ENCODE measurements around the gene FBXL4. TPM values are rescaled to one million over a fixed set of nuclear protein-coding genes. Genes with fewer than 3 reads are reported as not detected.

Gene FBXL4
- polyA plus RNA-seq, 1 of the 3 experiments (the other 2 are of a cell fraction) = 8.1 TPM

DNA sequence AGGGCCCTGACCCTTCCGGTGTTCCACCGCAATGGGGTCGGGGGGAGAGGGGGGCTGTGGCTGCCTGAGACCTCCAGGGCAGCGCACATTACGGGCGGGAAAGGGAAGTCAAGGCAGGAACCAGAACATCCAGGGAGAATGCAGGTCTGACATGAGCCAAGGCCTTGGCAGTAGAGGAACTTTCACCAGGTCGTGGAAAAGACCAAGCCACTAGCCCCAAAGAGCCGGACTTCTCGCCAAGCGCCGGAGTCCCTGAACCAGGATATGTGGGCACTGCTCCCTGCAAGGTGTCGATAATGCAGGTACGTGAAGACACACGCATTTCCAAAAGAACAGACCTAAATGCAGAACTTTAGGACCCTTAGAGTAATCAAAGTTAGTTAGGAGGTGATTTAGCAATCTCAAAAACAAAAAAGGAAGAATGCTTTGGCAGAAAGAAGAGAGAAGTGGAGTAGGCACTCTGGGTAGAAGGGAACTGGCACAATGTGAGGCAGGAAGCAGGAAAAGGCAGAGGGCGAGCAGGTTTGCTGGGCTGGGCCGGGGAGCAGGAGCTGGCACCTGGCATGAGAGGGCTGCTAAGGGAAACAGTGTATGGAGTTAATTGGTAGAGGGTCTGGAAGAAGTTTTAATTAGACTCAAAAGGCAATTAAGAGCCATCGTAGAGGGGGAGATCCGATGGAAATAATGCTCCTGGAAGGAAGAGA is 99.1 kb downstream of the FBXL4 start:
- Histone ChIP-seq H4K20me1 (ENCODE audit: insufficient read depth) (no peaks in the 10 kb centered on the region), H3K27ac (ENCODE audit: low read depth in 2 of 2, low read length in 1 of 2) (no peak overlapping the region), H3K79me2 (ENCODE audit: insufficient read depth) (no peaks in the 10 kb centered on the region), H3K27me3 (ENCODE audit: insufficient read depth) (no peaks in the 10 kb centered on the region), H2AFZ (ENCODE audit: low read depth) (no peak overlapping the region), H3F3A (replicated peaks; ENCODE audit: insufficient read depth) (no peaks in the 10 kb centered on the region), H3K36me3 (replicated peaks in 1 of 2; ENCODE audit: control insufficient read depth in 1 of 2, insufficient read depth in 2 of 2, low read length in 1 of 2) (no peaks in the 10 kb centered on the region), H3K9me3 (no peaks in the 10 kb centered on the region), H3K4me2 (no peak overlapping the region), H3K4me1 (ENCODE audit: control insufficient read depth in 1 of 2, insufficient read depth in 2 of 2, low read depth in 1 of 2, low read length in 1 of 2) (peaks cover 0 to 5% of the 10 kb centered on the region in 2 experiments; a peak in 1 of 4 replicates), H3K9ac (no peak overlapping the region), H3K4me3 (ENCODE audit: low read depth in 2 of 2, low read length in 1 of 2) (no peak overlapping the region), H3K9me2 (no peaks in the 10 kb centered on the region)
- TF ChIP-seq POLR2AphosphoS5 (IDR thresholded peaks at IDR 0.05; ENCODE audit: low read depth, low read length) = no peak
- ChIA-PET POLR2A (no interaction called here), CTCF (interaction anchor here (1.3 kb wide), 1 partner anchor 270 kb away, joined by 3 read pairs; no protein-coding TSS in a partner anchor)
- 92% methylated on average over 18 of the region's 18 CpGs for WGBS (ENCODE audit: low lambda C conversion rate)
- DNase-seq = no peak

DNA sequence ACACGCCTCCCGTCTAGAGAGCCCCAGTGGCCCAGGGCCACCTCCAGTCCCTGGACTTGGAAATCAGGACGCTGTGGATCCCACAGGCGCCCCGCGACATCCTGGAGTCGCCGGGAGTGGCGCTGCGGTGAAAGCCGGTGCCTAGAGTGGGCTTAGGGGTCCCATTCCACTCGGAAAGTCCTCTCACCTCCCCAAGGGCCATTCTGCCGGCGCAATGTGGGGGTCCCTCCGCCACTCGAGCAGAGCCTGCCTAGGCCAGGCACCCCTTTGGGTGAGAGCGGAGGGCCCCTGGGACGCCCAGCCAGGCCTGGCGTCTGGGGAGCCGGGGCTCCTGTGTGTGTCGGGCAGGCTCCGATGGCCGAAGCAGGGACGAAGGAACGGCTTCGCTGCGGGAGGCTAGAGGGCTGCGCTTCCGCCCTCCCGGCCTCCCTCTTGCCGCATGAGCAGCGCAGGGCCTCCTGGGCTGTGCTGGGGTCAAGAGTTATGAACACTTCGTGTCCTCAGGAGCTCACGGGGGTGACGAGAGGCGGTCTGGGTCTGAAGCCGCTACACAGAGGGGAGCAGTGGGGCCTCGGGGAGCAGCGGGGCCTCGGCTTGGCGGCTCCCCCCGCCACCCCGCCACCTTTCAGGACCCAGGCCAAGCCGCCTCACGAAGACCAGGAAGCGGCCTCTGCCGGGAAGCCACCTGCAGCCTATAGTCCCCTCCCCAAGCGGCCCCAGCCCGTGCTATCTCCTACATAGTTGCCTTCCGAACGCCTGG is 99.8 kb downstream of the FBXL4 start:
- Histone ChIP-seq H3K4me3 (ENCODE audit: low read depth in 2 of 2, low read length in 1 of 2) (no peak overlapping the region), H2AFZ (ENCODE audit: low read depth) (no peak overlapping the region), H3K9ac (no peak overlapping the region), H3K4me1 (ENCODE audit: control insufficient read depth in 1 of 2, insufficient read depth in 2 of 2, low read depth in 1 of 2, low read length in 1 of 2) (peaks cover 0 to 5% of the 10 kb centered on the region in 2 experiments; a peak in 1 of 4 replicates), H3K27ac (ENCODE audit: low read depth in 2 of 2, low read length in 1 of 2) (no peak overlapping the region), H3K36me3 (replicated peaks in 1 of 2; ENCODE audit: control insufficient read depth in 1 of 2, insufficient read depth in 2 of 2, low read length in 1 of 2) (no peaks in the 10 kb centered on the region), H3K4me2 (no peak overlapping the region), H3K9me3 (no peaks in the 10 kb centered on the region), H3F3A (replicated peaks; ENCODE audit: insufficient read depth) (no peaks in the 10 kb centered on the region), H3K9me2 (no peaks in the 10 kb centered on the region), H3K79me2 (ENCODE audit: insufficient read depth) (no peaks in the 10 kb centered on the region), H3K27me3 (ENCODE audit: insufficient read depth) (no peaks in the 10 kb centered on the region), H4K20me1 (ENCODE audit: insufficient read depth) (no peaks in the 10 kb centered on the region)
- ChIA-PET CTCF (interaction anchor here (1.8 kb wide), 1 partner anchor 271 kb away, joined by 8 read pairs; no protein-coding TSS in a partner anchor), POLR2A (no interaction called here)
- WGBS (ENCODE audit: low lambda C conversion rate) = 95% methylated on average over 27 of the region's 51 CpGs
- TF ChIP-seq, protein P1, sequence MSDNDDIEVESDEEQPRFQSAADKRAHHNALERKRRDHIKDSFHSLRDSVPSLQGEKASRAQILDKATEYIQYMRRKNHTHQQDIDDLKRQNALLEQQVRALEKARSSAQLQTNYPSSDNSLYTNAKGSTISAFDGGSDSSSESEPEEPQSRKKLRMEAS (IDR thresholded peaks at IDR 0.05; ENCODE audit: low read depth) = no peak
- no peak for TF ChIP-seq RCOR1 (IDR thresholded peaks at IDR 0.05; ENCODE audit: low read length)
- no peak for TF ChIP-seq JUND (IDR thresholded peaks at IDR 0.05)
- TF ChIP-seq, protein P2, sequence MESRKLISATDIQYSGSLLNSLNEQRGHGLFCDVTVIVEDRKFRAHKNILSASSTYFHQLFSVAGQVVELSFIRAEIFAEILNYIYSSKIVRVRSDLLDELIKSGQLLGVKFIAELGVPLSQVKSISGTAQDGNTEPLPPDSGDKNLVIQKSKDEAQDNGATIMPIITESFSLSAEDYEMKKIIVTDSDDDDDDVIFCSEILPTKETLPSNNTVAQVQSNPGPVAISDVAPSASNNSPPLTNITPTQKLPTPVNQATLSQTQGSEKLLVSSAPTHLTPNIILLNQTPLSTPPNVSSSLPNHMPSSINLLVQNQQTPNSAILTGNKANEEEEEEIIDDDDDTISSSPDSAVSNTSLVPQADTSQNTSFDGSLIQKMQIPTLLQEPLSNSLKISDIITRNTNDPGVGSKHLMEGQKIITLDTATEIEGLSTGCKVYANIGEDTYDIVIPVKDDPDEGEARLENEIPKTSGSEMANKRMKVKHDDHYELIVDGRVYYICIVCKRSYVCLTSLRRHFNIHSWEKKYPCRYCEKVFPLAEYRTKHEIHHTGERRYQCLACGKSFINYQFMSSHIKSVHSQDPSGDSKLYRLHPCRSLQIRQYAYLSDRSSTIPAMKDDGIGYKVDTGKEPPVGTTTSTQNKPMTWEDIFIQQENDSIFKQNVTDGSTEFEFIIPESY (IDR thresholded peaks at IDR 0.05; ENCODE audit: borderline replicate concordance, low read depth) = no peak
- TF ChIP-seq YY1 (IDR thresholded peaks at IDR 0.05; ENCODE audit: low read depth) = no peak
- TF ChIP-seq, protein P3, sequence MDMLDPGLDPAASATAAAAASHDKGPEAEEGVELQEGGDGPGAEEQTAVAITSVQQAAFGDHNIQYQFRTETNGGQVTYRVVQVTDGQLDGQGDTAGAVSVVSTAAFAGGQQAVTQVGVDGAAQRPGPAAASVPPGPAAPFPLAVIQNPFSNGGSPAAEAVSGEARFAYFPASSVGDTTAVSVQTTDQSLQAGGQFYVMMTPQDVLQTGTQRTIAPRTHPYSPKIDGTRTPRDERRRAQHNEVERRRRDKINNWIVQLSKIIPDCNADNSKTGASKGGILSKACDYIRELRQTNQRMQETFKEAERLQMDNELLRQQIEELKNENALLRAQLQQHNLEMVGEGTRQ (IDR thresholded peaks at IDR 0.05; ENCODE audit: borderline replicate concordance, low read depth, low read length) = no peak
- TF ChIP-seq TAF1 (IDR thresholded peaks at IDR 0.05; ENCODE audit: borderline replicate concordance, low read depth, low read length) = no peak
- TF ChIP-seq TEAD4 (IDR thresholded peaks at IDR 0.05; ENCODE audit: borderline replicate concordance, insufficient read depth) = no peak
- TF ChIP-seq RAD21 (IDR thresholded peaks at IDR 0.05; ENCODE audit: low read length) = no peak
- no peak for TF ChIP-seq NFIC (IDR thresholded peaks at IDR 0.05; ENCODE audit: borderline replicate concordance)
- TF ChIP-seq, protein P4, sequence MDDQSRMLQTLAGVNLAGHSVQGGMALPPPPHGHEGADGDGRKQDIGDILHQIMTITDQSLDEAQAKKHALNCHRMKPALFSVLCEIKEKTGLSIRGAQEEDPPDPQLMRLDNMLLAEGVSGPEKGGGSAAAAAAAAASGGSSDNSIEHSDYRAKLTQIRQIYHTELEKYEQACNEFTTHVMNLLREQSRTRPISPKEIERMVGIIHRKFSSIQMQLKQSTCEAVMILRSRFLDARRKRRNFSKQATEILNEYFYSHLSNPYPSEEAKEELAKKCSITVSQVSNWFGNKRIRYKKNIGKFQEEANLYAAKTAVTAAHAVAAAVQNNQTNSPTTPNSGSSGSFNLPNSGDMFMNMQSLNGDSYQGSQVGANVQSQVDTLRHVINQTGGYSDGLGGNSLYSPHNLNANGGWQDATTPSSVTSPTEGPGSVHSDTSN (IDR thresholded peaks at IDR 0.05) = no peak
- no peak for TF ChIP-seq POLR2AphosphoS5 (IDR thresholded peaks at IDR 0.05; ENCODE audit: low read depth, low read length)
- TF ChIP-seq SMC3 (IDR thresholded peaks at IDR 0.05; ENCODE audit: low read depth, low read length) = no peak
- no peak for DNase-seq
